ENCODE measurements around the gene OR6N1. TPM values are rescaled to one million over a fixed set of nuclear protein-coding genes. Genes with fewer than 3 reads are reported as not detected.

Gene OR6N1
- total and polyA plus RNA-seq, 4 donors: not detected

- no peaks in the 10 kb centered on the region for H3K9me3 ChIP-seq (ENCODE audit: control insufficient read depth in 4 of 4, low read length in 3 of 4)
- H3K27me3 ChIP-seq (ENCODE audit: control insufficient read depth in 4 of 4, insufficient read depth in 4 of 4, low read length in 3 of 4): no peaks in the 10 kb centered on the region
- no peak overlapping the region for H3K9ac ChIP-seq (ENCODE audit: low read depth in 1 of 2, low read length in 2 of 2)
- no peak overlapping the region for H3K4me3 ChIP-seq (ENCODE audit: low read depth in 1 of 3, low read length in 3 of 3)
- WGBS: 43% methylated on average over 1 of the region's 1 CpG
- TF ChIP-seq, protein P1, sequence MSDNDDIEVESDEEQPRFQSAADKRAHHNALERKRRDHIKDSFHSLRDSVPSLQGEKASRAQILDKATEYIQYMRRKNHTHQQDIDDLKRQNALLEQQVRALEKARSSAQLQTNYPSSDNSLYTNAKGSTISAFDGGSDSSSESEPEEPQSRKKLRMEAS (IDR thresholded peaks at IDR 0.05): no peak
- TF ChIP-seq, protein P2, sequence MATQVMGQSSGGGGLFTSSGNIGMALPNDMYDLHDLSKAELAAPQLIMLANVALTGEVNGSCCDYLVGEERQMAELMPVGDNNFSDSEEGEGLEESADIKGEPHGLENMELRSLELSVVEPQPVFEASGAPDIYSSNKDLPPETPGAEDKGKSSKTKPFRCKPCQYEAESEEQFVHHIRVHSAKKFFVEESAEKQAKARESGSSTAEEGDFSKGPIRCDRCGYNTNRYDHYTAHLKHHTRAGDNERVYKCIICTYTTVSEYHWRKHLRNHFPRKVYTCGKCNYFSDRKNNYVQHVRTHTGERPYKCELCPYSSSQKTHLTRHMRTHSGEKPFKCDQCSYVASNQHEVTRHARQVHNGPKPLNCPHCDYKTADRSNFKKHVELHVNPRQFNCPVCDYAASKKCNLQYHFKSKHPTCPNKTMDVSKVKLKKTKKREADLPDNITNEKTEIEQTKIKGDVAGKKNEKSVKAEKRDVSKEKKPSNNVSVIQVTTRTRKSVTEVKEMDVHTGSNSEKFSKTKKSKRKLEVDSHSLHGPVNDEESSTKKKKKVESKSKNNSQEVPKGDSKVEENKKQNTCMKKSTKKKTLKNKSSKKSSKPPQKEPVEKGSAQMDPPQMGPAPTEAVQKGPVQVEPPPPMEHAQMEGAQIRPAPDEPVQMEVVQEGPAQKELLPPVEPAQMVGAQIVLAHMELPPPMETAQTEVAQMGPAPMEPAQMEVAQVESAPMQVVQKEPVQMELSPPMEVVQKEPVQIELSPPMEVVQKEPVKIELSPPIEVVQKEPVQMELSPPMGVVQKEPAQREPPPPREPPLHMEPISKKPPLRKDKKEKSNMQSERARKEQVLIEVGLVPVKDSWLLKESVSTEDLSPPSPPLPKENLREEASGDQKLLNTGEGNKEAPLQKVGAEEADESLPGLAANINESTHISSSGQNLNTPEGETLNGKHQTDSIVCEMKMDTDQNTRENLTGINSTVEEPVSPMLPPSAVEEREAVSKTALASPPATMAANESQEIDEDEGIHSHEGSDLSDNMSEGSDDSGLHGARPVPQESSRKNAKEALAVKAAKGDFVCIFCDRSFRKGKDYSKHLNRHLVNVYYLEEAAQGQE (IDR thresholded peaks at IDR 0.05): no peak
- TF ChIP-seq FOXA1 (IDR thresholded peaks at IDR 0.05): no peak
- no peak for TF ChIP-seq ATF3 (IDR thresholded peaks at IDR 0.05)
- TF ChIP-seq EGR1 (IDR thresholded peaks at IDR 0.05; ENCODE audit: low read depth in 2 of 2): no peak
- no peak for TF ChIP-seq GABPA (IDR thresholded peaks at IDR 0.05 in 1 of 2, conservative IDR thresholded peaks at IDR 0.05 in 1 of 2)
- TF ChIP-seq JUND (IDR thresholded peaks at IDR 0.05): no peak
- TF ChIP-seq CTCF (IDR thresholded peaks at IDR 0.05; ENCODE audit: low read depth, low read length, missing input control): no peak
- no peak for TF ChIP-seq FOXA2 (IDR thresholded peaks at IDR 0.05)
- TF ChIP-seq SP1 (IDR thresholded peaks at IDR 0.05): no peak
- H3K27ac ChIP-seq (ENCODE audit: low read depth in 1 of 2, low read length in 2 of 2): no peak overlapping the region
- no peak for DNase-seq (ENCODE audit: low spot score)
- no peaks in the 10 kb centered on the region for H3K36me3 ChIP-seq (ENCODE audit: control insufficient read depth in 4 of 4, insufficient read depth in 3 of 4, low read depth in 1 of 4, low read length in 3 of 4)
- H3K4me1 ChIP-seq (ENCODE audit: control insufficient read depth in 4 of 4, insufficient read depth in 4 of 4, low read length in 3 of 4): no peaks in the 10 kb centered on the region
Measured at GRCh38 chr1:158814970-158815369, 43.0 kb upstream of the OR6N1 start.

DNA sequence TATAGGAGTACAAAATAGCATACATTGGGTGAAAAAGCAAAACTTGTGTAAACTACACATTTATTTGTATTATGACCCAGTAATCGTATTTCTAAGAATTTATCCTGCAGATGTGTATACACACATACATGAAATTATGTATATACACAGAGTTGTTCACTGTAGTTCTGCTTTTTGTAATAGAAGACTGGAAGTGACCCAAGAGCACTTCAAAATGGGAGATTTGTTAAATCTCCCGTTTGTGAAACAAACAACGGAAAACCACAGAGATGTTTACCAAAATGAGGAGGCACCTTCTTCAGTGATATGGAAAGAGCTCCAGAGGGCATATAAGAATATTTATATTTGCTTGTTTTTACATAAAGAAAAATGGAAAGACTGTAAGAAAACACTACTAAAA lies 41.2 kb upstream of the OR6N1 start:
- Histone ChIP-seq H3K9me3 (ENCODE audit: control insufficient read depth in 4 of 4, low read length in 3 of 4) (no peaks in the 10 kb centered on the region), H3K27ac (ENCODE audit: low read depth in 1 of 2, low read length in 2 of 2) (no peak overlapping the region)
- TF ChIP-seq JUND (IDR thresholded peaks at IDR 0.05): no peak
- TF ChIP-seq, protein P2 (IDR thresholded peaks at IDR 0.05): no peak
- TF ChIP-seq HNF4G (IDR thresholded peaks at IDR 0.05): no peak
- TF ChIP-seq YY1 (IDR thresholded peaks at IDR 0.05): no peak
- no peak for TF ChIP-seq GABPA (IDR thresholded peaks at IDR 0.05 in 1 of 2, conservative IDR thresholded peaks at IDR 0.05 in 1 of 2)
- no peak for TF ChIP-seq NR2F2 (IDR thresholded peaks at IDR 0.05)
- no peak for TF ChIP-seq ZBTB33 (IDR thresholded peaks at IDR 0.05)
- TF ChIP-seq, protein P1 (IDR thresholded peaks at IDR 0.05): no peak
- TF ChIP-seq EGR1 (IDR thresholded peaks at IDR 0.05; ENCODE audit: low read depth in 2 of 2): no peak
- TF ChIP-seq FOXA1 (IDR thresholded peaks at IDR 0.05): no peak
- no peak for TF ChIP-seq RXRA (IDR thresholded peaks at IDR 0.05)
- no peak for TF ChIP-seq CTCF (IDR thresholded peaks at IDR 0.05; ENCODE audit: low read depth, low read length, missing input control)
- no peak for TF ChIP-seq ATF3 (IDR thresholded peaks at IDR 0.05)
- no peak for TF ChIP-seq FOXA2 (IDR thresholded peaks at IDR 0.05)
- TF ChIP-seq TAF1 (conservative IDR thresholded peaks at IDR 0.05): no peak

More for the DNA sequence above, 41.2 kb upstream of the OR6N1 start:
- Histone ChIP-seq H3K9ac (ENCODE audit: low read depth in 1 of 2, low read length in 2 of 2) (no peak overlapping the region), H3K36me3 (ENCODE audit: control insufficient read depth in 4 of 4, insufficient read depth in 3 of 4, low read depth in 1 of 4, low read length in 3 of 4) (no peaks in the 10 kb centered on the region), H3K4me1 (ENCODE audit: control insufficient read depth in 4 of 4, insufficient read depth in 4 of 4, low read length in 3 of 4) (no peaks in the 10 kb centered on the region), H3K27me3 (ENCODE audit: control insufficient read depth in 4 of 4, insufficient read depth in 4 of 4, low read length in 3 of 4) (peaks cover 0 to 3% (median 0%) of the 10 kb centered on the region in 4 donors), H3K4me3 (ENCODE audit: low read depth in 1 of 3, low read length in 3 of 3) (no peak overlapping the region)
- DNase-seq (ENCODE audit: low spot score): no peak
- 56% methylated on average over 3 of the region's 3 CpGs for WGBS
